Stimulated activated effector memory CD8-positive, alpha-beta T cell treated with anti-CD3 and anti-CD28 coated beads, Interleukin-12 subunit alpha, Interleukin-12 subunit beta, amount 100 ng/mL, for 72 hours (primary cell): ENCODE data around the gene CAPN2.
"Not testable (repeated sequence)": the region's sequence is repeated elsewhere in the genome, so short reads cannot be mapped to it uniquely, and the experiment has no call there.

Experiments
- ATAC-seq: fragments of 150-1000 bp; cut with Tn5 transposase; 2 replicates; pipeline ENCODE4 v1.10.0; 2021
- DNase-seq, 2 donors: peaks; one replicate each; pipeline ENCODE4 v3.0.0; 2021 to 2022; ENCODE audit warnings: low spot score in 2 of 2
- H3K27ac Mint-ChIP-seq: one replicate; pipeline ENCODE4 v1.8.0; 2022; ENCODE audit warnings: mild to moderate bottlenecking, mixed read lengths
- H3K36me3 Mint-ChIP-seq: one replicate; pipeline ENCODE4 v1.8.0; 2022; ENCODE audit warnings: mild to moderate bottlenecking, mixed read lengths
- H3K4me1 Mint-ChIP-seq: one replicate; pipeline ENCODE4 v1.8.0; 2022; ENCODE audit warnings: mixed read lengths
- H3K4me3 Mint-ChIP-seq: one replicate; pipeline ENCODE4 v1.8.0; 2022; ENCODE audit warnings: mild to moderate bottlenecking, mixed read lengths
- H3K9me3 Mint-ChIP-seq: one replicate; pipeline ENCODE4 v1.8.0; 2022; ENCODE audit warnings: mixed read lengths

Gene CAPN2

DNA sequence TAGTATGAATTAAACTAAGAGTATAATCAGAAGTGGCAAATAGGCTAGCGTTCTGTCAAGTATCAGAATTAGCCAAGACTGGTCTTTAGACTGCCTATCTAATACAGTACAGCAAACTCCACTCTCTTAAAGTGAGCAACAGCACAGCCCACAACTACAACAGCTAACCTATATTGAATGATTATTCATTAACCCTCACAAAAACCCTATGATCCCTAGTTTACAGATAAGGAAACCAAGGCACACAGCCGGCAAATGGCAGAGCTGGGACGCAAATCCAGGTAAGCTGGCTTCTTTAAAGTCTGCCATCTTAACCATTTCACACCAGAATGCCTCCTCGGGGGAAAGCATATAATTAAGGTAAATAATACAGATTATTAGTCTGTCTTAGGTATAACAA, 81.4 kb downstream of the CAPN2 start:
- no peaks in the 10 kb centered on the region for H3K4me1 Mint-ChIP-seq
- no peak overlapping the region for H3K27ac Mint-ChIP-seq
- no peak for ATAC-seq
- DNase-seq: no peak
- no peaks in the 10 kb centered on the region for H3K9me3 Mint-ChIP-seq
- peaks cover 98% of the 10 kb centered on the region for H3K36me3 Mint-ChIP-seq
- H3K4me3 Mint-ChIP-seq: no peak overlapping the region

DNA sequence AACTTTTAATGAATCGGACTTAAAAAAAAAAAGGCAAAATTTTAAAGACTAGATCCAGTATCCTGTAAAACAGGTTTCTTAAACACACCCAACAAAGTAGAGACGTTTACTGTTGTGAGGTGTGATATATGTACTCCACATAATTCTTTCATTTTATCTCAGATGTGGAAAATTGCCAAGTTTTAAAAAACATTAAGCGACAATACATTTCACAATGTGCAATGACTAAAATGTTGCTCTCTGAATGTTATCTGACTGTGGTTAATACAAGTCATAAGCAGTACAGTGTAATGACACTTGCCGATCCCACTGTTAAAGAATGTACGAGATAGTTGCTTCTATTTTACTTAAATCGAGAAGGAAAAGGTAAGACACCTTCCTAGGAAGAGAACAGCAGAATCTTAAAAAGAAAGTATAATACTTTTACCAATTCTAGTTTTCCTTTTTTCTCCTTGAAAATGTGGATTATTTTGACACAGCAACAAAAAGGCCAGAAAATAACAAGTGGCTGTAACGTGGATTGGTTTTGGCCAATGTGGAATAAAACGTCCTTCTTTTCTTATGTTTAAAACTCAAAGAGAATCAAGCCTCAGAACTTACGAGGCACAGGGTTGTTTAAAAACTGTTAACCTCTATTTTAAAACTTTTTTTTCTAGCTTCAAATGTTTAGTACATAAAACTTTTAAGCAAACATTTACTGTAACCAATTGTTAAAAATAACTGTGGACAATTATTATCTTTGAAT, 82.0 kb downstream of the CAPN2 start:
- H3K4me3 Mint-ChIP-seq: no peak overlapping the region

DNA sequence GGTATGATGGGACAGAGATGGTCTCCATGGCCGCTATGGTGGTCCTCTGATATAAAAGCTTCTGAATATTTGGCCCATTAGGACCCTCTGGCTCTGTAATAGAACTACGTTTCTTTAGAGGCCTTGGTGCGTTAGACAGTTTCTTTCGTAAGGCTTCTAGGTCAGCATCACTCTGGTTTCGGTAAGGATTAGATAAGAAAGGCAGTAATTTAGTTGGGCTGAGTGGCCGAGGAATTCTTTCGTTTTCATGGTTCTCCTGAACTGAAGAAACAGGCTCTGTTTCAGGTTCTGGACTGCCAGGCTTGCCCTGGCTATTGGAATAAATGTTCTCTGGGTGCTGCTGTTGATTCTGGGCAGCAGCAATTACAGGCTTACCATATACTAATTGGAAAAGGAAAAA, 83.9 kb downstream of the CAPN2 start:
- no peaks in the 10 kb centered on the region for H3K4me1 Mint-ChIP-seq
- H3K36me3 Mint-ChIP-seq: peaks cover 98% of the 10 kb centered on the region

More for the DNA sequence above, 82.0 kb downstream of the CAPN2 start:
- H3K9me3 Mint-ChIP-seq: no peaks in the 10 kb centered on the region
- peaks cover 98% of the 10 kb centered on the region for H3K36me3 Mint-ChIP-seq
- H3K27ac Mint-ChIP-seq: no peak overlapping the region
- ATAC-seq (no peak), DNase-seq (no peak)
- H3K4me1 Mint-ChIP-seq: no peaks in the 10 kb centered on the region

DNA sequence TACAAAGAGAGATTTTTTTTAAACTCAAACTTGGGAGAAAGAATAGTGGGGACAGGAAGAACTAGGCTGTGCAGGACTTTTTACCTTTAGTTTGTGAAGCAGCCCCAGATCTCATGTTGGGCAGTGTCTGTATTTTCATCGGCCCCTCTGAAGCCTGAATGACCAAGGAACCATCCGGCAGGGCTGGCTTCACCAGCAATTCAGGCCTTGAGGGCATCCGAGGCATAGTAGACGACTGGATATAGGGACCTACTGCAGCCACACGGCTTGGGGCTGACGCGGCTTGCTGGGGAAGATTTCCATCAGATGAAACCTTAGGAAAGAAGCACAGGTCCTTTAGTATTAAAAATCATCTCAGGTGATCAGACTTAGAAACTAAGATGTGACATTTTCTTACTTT, 89.7 kb downstream of the CAPN2 start:
- H3K36me3 Mint-ChIP-seq: peaks cover 100% of the 10 kb centered on the region
- no peaks in the 10 kb centered on the region for H3K9me3 Mint-ChIP-seq
- H3K27ac Mint-ChIP-seq: peak overlapping the region; percentile 26
- H3K4me3 Mint-ChIP-seq: no peak overlapping the region
- DNase-seq: no peak
- no peaks in the 10 kb centered on the region for H3K4me1 Mint-ChIP-seq
- no peak for ATAC-seq

More for the DNA sequence above, 83.9 kb downstream of the CAPN2 start:
- ATAC-seq (no peak), DNase-seq (no peak)
- Mint-ChIP-seq H3K9me3 (no peaks in the 10 kb centered on the region), H3K4me3 (no peak overlapping the region), H3K27ac (peak overlapping the region; percentile 40)

DNA sequence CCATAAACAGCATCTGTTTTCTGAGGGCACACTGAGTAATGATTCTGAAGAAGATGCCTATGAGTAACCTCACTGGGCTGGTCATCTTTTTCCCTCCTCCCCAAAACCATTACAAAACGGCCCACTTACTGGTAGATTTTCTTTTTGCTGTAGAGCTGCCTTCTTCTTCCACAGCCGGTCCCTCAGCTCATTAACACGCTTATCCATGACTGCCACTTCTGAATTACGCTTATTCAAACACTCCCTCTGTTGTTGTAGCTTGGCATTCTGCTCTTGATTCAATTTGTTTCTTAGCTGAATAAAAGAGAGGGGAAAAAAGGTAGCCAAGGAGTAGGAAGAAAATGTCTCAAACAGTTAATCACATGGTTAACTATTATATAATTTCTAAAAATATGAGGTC, 90.3 kb downstream of the CAPN2 start:
- H3K27ac Mint-ChIP-seq: peak overlapping the region; percentile 26

DNA sequence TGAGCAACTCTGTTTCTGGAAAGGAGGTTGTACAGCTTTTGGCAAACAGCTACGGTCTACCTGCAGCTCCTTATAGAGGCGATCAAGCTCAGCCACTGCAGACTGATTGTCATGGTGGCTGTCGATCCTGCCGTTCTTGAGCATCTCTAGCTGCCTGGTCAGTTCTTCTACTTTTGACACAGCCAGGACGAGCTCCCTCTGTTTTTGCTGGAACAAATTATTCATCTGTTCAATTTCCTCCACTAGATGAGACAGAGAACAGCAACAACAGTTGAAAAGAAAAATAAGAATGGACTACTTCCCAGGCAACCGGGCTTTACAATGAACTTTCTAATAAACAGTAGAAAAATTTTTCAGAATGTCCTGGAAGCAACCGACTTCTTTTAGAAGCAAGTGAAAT, 90.9 kb downstream of the CAPN2 start:
- Mint-ChIP-seq H3K36me3 (peaks cover 100% of the 10 kb centered on the region), H3K4me3 (no peak overlapping the region), H3K9me3 (no peaks in the 10 kb centered on the region), H3K4me1 (no peaks in the 10 kb centered on the region), H3K27ac (no peak overlapping the region)
- DNase-seq (no peak), ATAC-seq (no peak)

More for the DNA sequence above, 90.3 kb downstream of the CAPN2 start:
- DNase-seq (no peak), ATAC-seq (no peak)
- H3K9me3 Mint-ChIP-seq: no peaks in the 10 kb centered on the region
- H3K4me3 Mint-ChIP-seq: no peak overlapping the region
- peaks cover 100% of the 10 kb centered on the region for H3K36me3 Mint-ChIP-seq
- H3K4me1 Mint-ChIP-seq: no peaks in the 10 kb centered on the region

DNA sequence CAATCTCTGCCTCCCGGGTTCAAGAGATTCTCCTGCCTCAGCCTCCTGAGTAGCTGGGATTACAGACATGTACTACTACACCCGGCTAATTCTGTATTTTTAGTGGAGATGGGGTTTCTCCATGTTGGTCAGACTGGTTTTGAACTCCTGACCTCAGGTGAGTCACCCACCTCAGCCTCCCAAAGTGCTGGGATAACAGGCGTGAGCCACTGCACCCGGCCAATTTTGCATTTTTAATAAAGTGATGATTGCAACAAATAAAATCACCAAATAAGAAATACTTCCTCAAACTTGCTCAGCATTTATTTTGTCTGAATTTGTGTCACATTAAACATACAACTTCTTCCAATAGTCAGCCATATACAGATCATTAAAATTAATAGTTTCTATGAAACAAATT, 97.6 kb downstream of the CAPN2 start:
- Mint-ChIP-seq H3K4me1 (peaks cover 16% of the 10 kb centered on the region), H3K36me3 (peaks cover 95% of the 10 kb centered on the region)
- not testable (repeated sequence) for H3K27ac Mint-ChIP-seq, ATAC-seq, H3K4me3 Mint-ChIP-seq, H3K9me3 Mint-ChIP-seq, DNase-seq

DNA sequence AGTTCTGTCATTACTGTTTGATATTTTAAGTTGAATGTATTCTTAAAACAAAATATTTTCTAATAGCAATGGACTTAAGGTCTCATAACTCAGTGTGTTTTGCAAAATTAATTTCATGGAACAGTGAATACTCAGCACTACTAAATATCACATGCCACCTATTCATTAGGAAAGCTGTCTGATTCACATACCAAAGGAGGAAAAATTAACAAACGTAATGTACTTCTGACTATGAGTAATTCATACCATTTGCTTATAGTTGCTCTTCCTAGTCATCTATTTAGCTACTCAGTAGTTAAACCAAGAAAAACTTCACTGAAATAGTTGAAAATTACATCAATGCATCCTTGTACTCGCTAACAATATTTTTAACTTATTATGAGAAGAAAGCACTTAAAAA, 98.2 kb downstream of the CAPN2 start:
- Mint-ChIP-seq H3K36me3 (peaks cover 89% of the 10 kb centered on the region), H3K4me3 (no peak overlapping the region), H3K4me1 (peaks cover 23% of the 10 kb centered on the region), H3K27ac (no peak overlapping the region), H3K9me3 (no peaks in the 10 kb centered on the region)
- ATAC-seq (peak; percentile 26), DNase-seq (no peak)

DNA sequence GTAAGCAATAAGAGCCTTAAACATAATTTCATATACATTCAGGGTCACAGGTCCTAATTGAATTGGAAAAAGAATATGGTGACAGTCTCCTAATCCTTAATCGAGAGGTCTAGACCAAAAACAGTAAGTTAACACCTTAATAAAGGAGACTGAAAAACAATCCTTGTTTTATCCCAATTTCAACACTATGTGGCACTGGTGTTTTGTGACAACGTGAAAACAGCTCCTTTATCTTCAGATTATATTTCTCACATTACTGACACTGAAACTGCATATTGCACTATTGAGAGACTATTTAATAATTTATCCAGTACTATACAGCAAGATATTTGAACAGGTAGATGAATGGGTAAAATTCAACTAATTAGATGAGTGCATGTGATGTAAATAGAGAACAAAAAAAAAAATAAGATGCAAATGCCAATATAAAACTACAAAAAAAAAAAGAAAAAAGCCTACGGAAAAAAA, 99.3 kb downstream of the CAPN2 start:
- Mint-ChIP-seq H3K9me3 (no peaks in the 10 kb centered on the region), H3K4me1 (peaks cover 29% of the 10 kb centered on the region), H3K4me3 (no peak overlapping the region), H3K36me3 (peaks cover 87% of the 10 kb centered on the region), H3K27ac (no peak overlapping the region)
- DNase-seq: no peak
- peak; percentile 42 for ATAC-seq

DNA sequence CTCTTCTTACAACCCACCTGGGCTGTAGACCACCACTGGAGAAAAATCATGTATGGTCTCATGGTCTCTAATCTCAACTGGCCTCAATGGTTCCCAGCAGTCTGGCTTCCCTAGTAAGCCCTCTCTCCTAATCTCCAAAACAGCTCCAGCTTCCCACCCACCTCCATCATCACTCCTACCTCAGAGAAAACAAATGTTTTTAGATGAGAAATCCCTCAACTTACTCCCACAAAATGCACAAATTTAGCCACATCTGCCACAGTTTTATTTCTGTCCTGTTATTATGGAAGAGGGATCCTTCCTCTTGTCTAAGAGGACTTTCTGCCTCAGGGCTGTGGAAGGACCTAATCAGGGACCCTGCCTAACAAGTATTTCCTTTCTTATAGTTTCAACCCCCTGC, 101.3 kb downstream of the CAPN2 start:
- Mint-ChIP-seq H3K9me3 (no peaks in the 10 kb centered on the region), H3K36me3 (peaks cover 83% of the 10 kb centered on the region), H3K27ac (peak overlapping the region; percentile 82), H3K4me3 (no peak overlapping the region), H3K4me1 (peaks cover 29% of the 10 kb centered on the region)
- ATAC-seq (no peak), DNase-seq (no peak)

DNA sequence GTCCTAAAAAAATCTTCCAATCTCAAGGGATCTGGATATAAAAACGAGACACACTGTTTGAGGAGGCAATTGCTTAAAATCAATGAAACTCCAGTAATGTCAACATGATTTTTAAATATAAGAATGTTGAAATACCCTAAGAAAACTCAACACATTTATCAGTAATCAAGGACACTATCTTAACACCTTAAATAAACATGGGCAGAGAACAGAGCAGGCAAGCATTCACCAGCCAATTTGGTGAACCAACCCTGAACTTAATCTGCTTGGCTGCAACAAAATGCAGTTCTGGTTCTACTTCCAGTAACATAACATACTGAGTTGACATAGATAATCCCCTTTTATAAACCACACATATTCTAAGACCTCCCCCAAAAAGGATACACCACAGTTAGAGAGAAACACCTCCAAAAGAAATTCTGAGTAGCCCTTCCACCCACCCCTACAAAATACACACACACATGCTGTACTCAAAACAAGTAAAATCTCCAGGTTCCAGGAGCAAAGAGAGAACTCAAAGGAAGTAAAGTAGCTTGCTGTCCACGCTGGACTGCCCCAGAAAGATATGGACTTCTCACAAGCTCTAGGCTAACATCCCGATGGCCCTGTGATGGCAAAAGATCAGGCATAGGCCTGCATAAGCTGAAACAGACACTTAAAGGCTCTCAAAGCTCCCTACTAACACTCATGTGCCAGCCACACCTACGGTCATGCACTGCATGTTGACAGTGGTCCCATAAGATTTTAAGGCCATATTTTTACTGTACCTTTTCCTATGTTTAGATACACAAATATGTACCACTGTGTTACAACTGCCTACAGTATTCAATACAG, 102.9 kb downstream of the CAPN2 start:
- Mint-ChIP-seq H3K4me3 (no peak overlapping the region), H3K36me3 (peaks cover 84% of the 10 kb centered on the region), H3K27ac (peak overlapping the region; percentile 35), H3K4me1 (peaks cover 34% of the 10 kb centered on the region), H3K9me3 (no peaks in the 10 kb centered on the region)
- no peak for DNase-seq
- no peak for ATAC-seq

DNA sequence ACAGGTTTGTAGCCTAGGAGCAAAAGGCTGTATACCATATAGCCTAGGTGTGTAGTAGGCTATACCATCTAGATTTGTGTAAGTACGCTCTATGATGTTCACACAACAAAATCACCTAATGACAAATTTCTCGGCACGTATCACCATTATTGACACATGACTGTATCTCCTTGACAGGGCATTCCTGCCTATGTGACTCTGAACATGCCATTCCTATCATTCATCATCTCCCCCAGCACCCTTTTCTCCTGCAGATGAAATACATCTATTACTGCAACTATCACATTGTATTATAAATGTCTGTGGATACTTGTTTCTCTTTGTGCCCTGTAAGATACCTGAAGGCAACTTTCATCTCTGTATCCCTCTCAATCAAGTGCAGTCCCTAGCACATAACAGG, 103.5 kb downstream of the CAPN2 start:
- ATAC-seq: no peak
- Mint-ChIP-seq H3K36me3 (peaks cover 84% of the 10 kb centered on the region), H3K9me3 (no peaks in the 10 kb centered on the region), H3K27ac (no peak overlapping the region), H3K4me1 (peaks cover 38% of the 10 kb centered on the region), H3K4me3 (no peak overlapping the region)
- DNase-seq: no peak

DNA sequence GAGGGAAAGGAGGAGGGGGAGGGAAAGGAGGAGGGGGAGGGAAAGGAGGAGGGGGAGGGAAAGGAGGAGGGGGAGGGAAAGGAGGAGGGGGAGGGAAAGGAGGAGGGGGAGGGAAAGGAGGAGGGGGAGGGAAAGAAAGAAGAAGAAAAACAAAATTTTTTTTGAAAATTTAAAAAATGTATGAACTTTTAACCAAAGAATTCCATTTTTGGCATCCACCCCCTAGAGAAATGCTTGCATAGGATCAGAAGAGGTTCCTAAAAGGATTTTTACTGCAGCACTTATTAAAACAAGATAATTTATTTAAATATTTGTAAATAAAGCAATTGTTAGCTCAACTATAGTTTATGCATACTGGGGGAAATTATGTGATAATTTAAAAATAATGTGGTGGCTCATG, 104.9 kb downstream of the CAPN2 start:
- H3K27ac Mint-ChIP-seq: not testable (repeated sequence)
- Mint-ChIP-seq H3K4me1 (peaks cover 49% of the 10 kb centered on the region), H3K36me3 (peaks cover 71% of the 10 kb centered on the region)

DNA sequence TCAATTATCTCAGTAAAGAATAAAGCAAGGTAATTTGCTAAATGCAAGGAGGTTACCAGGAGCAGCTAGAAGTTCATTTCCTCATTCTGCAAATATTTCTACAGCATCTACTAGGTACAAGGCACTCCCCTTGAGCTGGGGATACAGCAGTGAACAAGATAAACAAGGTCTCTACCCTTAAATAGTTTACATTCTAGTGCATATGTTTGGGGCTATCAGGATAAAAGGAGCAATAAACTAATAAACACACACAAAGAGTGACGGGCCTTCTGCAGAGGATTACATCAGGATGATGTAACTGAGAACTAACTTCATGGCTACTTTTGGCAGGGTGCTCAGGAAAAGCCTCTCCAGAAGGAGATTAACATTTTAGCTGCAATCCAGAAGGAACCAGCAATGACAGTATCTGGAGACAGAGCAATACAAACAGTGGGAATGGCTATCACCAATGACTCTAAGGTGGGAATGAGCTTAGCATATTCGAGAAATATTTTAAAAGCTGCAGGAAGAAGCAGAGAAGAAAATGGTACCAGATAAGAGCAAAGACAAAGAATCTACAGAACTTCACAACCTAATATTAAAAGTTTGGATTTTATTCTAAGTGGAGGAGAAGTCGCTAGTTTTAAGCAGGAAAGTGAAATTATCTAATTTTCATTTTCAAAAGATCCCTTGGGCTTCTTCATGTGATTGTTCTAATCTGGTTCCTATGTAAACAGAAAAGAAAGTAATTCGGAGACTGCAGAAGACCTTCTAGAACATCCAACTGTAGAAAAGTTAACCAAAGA, 107.6 kb downstream of the CAPN2 start:
- peaks cover 48% of the 10 kb centered on the region for H3K36me3 Mint-ChIP-seq
- no peaks in the 10 kb centered on the region for H3K9me3 Mint-ChIP-seq
- H3K4me1 Mint-ChIP-seq: peaks cover 52% of the 10 kb centered on the region
- H3K27ac Mint-ChIP-seq: no peak overlapping the region
- DNase-seq: no peak
- no peak for ATAC-seq
- H3K4me3 Mint-ChIP-seq: no peak overlapping the region

More for the DNA sequence above, 104.9 kb downstream of the CAPN2 start:
- not testable (repeated sequence) for H3K9me3 Mint-ChIP-seq, ATAC-seq, H3K4me3 Mint-ChIP-seq, DNase-seq

DNA sequence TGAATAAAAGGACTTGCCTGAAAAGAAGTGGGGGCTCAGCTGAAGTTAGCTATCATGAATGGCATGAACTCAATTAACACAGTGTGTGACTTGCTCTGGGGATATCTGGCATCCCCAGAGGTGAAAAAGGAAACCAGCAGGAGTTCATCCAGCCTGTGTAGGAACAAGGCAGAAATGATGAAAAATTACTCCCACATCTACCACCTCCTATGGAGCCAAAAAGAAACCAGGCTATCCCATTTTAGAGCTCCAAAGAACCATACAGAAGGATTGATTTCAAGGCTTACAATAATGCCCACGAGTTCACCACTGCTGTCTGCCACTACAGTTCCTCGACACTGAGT, 108.1 kb downstream of the CAPN2 start:
- ATAC-seq (no peak), DNase-seq (no peak)
- Mint-ChIP-seq H3K27ac (no peak overlapping the region), H3K4me3 (no peak overlapping the region), H3K4me1 (peaks cover 52% of the 10 kb centered on the region), H3K9me3 (no peaks in the 10 kb centered on the region), H3K36me3 (peaks cover 48% of the 10 kb centered on the region)
